Cerebellar nuclear complex (tissue), 1 donor: Measurements from ENCODE around the gene FBXO11.
A peak's percentile ranks its signal among the peaks of the same experiment; 100 is the strongest.
"Not testable (repeated sequence)": the region's sequence is repeated elsewhere in the genome, so short reads cannot be mapped to it uniquely, and the experiment has no call there.

Experiments
- DNase-seq, 2 experiments: peaks; one replicate each; lab custom pipeline; 2025; lab: John Stamatoyannopoulos, UW

Gene FBXO11

DNA sequence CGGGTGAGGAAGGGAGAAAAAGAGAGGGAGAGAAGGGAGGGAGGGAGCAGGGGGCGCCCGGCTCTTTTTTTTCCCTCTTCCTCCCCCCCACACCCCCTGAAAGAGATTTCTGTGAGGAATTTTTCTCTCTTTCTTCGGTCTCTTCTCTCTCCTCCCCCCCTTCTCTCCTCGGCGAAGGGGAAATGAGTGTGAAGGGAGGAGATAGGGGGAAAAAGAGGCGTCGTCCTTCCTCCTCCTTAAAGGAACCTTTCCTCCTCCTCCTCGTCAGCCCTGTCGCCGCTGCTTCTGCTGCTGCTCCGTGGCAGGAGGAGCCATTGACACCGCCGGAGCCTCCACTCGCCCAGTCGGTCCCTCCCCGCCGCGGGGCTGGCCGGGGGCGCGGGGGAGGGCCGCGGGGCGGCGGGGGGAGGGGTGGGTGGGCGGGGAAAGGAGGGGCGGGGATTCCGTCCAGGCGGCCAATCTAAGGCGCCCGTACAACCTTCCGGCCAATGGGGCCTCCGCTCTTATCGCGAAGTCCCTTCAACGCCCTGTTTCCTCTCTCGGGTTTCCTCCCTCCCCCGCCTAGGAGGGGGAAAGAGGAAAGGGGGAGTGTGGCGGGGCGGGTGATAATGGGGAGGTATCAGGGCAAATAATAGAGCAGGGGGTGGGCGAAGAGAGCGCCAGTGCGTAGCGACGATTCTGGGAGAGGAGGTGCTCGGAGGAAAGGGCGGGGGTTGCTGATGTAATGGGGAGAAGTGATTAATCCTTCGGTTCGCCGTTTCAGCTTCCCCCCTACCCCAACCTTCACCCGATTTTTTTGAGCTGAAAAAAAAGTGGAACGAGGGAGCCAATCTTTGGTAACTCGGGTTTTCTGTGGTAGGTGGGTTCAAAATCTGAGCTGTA lies at the start of gene FBXO11:
Gene FBXO11, minus strand, starts transcription at position 342 of the 882 bp plus-strand sequence. CDS start 778 bp downstream, outside the sequence.
- peak; percentile 79 to 87 for DNase-seq

DNA sequence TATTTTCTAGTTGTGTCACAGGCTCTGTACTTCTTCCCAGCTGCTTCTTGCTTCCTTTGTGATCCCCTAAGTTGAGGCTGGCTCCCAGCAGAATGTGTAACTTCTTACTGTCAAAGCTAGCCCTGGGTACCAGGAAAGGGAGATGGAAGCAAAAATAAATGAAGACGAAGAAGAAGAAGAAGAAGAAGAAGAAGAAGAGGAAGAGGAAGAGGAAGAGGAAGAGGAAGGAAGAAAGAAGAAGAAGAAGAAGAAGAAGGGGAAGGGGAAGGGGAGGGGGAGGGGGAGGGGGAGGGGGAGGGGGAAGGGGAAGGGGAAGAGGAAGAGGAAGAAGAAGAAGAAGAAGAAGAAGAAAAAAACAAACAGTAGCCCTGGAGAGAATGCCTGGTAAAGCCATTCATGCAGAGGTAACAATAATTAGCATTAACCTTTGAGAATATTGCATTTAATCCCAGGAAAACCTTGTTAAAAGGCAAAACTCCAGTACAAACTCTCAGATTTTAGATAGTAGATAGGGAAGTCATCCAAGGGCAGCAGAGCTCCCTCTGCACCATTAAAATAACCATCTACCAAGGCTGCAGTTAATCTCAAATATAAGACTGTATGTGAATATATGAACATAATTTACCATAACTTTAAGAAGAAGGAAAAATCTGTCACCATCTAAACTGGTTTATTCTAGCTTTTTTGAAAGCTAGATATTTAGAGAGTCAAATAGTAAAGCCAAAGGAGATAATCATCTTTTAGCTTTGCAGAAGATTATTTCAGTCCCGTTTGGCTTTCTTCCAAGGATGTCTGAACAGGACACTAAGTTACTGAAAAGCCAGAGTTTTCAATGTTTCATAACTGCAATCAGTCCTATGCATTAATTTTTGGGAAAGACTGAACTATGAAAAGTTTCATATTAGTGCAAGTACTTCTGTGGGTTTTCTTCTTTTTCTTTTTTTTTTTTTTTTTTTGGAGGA lies 44.3 kb upstream of the FBXO11 start:
- DNase-seq, result no peak

DNA sequence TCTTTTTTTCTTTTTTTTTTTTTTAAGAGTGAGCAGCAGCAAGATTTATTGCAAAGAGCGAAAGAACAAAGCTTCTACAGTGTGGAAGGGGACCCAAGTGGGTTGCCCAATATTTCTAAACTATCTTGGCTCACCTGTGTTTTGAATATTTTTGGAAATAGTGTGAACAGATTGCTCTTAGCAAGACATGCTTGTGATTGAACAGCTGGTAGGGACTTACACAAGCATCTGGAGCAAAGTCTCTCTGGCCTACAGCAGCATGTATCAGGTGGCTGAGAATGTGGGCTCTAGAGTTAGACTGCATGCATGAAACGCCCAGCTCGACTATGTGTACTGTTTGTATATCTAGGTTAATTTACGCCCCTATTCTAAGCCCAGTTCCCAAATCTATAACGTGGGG lies 40.3 kb upstream of the FBXO11 start:
- no peak for DNase-seq

DNA sequence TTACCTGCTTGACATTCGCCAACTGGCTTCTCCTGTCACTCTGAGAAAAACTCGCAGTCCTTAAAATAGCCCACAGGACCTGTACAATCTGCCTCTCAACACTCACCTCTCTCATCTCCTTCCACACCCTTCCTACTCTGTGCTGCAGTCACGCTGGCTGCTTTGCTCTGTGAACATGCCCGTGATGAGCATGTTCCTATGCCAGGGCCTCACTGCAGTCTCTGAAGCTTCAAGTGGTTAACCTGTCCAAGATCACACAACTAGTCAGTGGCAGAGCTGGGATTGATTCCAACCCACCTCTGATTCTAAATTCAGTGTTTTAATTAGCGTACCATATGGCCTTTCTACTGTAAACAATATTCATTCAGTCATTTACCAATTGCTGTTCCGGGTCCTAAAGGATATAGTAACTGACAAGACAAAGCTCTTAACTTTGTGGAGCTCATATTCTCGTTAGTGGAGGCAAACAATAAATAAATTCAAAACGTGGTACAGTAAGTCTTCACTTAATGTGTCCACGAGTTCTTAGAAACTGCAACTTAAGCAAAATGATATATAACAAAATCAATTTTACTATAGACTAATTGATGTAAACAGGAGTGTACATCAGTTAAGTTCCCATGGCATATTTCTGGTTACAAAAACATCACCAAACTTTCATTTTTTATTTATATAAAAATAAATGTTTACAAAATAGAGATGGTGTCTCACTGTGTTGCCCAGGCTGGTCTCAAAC lies 38.9 kb upstream of the FBXO11 start:
- peak in 1 of 2 experiments; percentile 39 for DNase-seq

DNA sequence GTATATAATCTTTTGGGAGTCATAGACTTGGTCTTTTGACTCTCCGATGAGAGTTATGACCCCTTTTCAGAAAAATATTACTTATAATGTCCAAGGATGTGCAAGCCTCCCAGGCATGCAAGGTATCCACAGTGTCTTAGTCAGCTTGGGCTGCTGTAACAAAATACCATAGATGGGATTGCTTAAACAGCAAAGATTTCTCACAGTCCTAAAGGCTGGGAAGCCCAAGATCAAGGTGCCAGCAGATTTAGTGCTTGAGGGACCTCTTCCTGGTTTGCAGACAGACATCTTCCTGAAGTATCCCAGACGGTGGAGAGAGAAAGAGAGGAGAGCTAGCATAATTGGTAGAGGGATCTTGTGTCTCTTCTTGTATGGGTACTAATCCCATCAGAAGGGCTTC lies 35.6 kb upstream of the FBXO11 start:
- DNase-seq, result no peak

DNA sequence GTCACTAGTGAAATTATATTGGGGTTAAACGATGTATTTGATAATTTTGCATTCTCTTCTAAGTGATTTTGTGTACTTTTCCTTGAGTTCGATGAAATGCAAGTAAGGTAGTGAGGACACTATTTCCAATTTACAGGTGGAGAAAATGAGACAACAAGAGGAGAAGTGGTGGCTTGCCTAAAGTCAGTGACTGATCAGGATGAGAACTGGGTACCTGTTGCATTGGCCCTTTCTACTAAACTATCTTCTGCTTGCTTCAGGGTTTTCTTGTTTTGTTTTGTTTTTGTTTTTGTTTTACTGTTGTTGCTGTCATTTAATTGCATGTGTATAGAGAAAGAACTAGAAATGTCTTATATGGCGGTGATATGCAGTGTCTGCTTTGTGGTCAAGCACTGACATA lies 31.4 kb upstream of the FBXO11 start:
- no peak for DNase-seq

DNA sequence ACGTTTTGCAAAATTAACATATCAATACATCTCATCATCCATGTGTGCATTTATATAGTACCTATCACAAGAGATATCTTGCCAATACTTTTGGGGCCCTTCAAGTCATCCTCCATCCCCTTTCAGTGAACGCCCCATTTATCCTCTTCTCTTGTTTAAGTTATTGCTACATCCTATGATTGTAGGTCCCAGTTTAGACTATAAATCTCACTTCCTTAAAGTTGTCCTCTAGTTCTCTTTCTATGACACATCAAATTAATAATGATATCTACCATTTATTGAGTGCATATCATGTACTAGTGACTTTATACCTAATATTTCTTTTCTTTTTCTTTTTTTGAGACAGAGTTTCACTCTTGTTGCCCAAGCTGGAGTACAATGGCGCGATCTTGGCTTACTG lies 28.8 kb upstream of the FBXO11 start:
- DNase-seq, result no peak

DNA sequence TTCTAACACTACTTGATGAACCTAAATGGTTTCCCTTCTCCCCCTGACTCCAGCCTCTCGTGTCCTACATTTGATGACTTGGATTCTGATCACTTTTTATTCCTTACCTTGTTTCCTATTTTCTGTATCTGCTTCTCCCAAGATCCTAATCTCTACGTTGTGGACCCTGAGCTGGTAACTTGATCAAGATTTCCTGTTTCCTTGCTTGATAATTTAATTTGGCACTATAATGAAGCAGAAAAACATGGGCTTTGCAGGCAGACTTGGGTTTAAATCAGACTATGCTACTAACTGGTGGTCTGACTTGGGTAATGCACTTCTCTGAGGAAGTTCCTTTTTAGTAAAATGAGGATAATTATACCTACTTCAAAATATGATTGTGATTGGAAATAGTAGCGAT lies 11.7 kb upstream of the FBXO11 start:
- no peak for DNase-seq

DNA sequence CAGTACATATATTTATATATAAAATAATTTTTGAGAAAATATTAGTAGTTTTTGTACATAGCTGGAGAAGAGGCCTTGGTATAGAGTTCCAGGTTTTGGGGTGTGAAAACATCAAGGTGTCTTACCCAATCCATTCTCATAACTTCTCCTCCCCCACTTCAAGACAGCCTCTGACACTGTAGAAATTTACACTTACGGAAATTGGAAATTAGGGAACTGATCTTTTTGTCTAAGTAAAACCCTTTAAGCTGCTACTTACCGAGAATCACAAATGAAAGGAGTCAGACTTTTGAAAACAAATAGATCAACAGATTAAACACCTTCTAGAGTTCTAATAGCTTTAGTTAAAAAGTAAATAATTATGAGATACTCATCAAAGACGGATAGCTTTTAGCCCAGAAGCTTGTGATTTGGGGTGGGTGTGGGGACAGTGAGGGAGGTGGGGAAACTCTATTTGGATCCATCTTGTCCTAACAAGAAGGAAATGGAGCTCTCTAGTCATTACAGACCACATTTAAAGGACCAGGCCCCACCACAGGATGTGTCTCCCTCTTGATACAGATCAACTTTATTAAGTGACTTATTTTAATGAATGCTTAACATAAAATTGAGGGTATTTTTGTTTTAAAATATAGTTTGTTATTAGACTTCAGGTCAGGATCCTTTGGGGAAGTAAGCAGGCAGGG lies 11.1 kb upstream of the FBXO11 start:
- no peak for DNase-seq

DNA sequence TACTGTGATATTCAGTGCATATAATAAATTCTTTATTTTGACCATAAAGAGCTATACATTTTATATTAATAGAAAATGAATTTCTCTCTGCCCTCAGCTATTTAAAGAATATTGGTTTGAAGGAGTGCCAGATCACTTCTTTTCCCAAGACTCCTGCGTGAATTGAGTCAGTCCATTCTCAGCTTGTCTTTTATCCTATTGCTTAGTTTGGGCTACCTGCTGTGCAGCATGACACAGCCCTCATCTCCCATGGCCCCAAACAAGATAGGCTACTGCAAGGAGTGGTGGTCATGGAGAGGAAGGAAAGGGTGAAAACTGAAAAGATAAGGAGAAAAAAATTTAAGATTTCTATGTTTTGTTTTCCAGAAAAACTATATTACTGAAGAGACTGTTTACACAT lies 10.1 kb upstream of the FBXO11 start:
- DNase-seq, result no peak

DNA sequence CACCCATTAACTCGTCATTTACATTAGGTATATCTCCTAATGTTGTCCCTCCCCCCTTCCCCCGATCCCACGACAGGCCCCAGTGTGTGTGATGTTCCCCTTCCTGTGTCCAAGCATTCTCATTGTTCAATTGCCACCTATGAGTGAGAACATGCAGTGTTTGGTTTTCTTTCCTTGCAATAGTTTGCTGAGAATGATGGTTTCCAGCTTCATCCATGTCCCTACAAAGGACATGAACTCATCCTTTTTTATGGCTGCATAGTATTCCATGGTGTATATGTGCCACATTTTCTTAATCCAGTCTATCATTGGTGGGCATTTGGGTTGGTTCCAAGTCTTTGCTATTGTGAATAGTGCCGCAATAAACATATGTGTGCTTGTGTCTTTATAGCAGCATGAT lies 4.4 kb upstream of the FBXO11 start:
- DNase-seq, result not testable (repeated sequence)

DNA sequence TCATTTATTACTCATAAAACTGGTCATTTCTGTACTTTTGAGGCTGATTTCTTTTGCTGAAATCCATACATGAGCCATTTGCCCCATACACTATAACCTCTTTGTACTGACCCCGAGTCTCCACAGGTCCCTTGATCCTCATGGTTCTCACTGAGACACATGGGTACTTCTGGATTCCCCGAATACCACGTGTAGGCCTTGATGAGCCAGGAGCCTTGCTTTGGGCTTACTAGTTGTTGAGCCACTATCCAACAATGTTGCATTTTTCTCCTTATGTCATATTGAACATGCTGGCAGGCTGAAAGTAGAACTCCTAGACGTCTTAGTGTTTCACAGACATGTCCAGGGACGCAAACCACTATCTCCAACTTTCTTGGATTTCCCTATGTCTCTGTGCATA lies 2.4 kb upstream of the FBXO11 start:
- DNase-seq, result no peak

DNA sequence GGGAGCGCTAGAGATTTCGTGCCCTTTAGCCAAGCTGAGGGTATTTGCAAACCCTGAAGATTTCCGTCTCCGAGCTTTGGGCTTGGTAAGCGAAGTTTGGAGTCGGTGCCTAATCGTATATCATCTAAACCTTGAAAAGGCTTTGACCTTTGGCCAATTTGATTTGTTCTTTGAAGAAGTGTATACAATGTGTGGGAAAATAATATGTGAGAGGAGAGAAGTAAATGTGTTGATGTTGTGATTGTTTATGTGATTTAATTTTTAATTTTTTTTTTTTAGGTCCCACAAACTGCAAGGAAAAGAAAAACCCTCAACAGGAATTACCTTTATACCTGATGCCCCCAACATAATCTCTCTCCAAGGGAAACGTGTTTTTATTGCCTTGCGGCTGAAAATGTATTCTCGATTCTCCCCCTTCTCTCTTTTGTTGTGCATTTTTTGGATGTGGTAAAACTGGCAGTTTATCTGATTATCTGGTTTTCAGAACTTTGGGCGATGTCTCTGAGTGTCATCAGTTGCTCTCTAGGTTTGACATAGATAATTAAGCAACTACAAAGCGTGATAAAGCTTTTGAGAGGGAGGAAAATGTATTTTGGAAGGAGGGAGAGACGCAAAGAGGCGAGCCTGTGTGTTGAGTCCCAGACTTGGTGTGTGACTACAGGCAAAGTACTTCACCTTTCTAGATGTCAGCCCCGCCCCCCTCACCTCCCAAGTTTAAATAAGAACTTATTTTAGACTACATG lies 912 bp upstream of the FBXO11 start:
- no peak for DNase-seq

DNA sequence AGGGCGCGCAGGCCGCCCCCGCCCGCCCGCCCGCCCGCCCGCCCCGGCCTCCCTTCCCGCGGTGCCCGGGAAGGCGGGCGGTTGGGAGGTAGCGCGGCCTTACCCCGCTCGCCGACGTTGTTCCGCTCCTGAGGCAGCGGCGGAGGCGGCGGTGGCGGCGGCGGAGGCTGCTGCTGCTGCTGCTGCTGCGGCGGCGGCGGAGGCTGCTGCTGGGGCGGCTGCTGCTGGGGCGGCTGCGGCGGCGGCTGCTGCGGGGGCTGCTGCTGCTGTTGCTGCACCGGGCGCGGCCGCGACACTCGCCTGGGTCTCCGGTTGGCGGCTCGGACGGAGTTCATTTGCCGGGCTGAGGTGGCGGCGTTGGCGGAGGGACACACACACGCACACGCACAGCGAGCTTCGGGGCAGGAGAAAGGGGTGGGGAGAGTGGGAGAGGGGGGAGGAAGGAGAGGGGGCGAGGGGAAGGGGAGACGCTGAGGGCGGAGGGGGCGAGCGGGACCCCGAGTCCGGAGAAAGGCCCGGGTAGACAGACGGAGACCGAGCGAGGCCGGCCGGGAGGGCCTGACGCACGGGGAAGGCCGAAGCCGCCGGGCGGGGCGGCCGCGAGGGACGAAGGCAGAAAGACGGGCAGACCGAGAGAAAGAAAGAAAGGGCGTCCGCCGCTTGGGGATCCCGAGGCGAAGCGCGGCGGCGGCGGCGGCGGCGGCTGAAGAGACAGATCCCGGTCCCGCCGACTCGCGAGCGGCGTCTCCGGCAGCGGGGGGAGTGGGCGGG lies 727 bp downstream of the FBXO11 start:
- DNase-seq, result peak in 1 of 2 experiments; percentile 27

DNA sequence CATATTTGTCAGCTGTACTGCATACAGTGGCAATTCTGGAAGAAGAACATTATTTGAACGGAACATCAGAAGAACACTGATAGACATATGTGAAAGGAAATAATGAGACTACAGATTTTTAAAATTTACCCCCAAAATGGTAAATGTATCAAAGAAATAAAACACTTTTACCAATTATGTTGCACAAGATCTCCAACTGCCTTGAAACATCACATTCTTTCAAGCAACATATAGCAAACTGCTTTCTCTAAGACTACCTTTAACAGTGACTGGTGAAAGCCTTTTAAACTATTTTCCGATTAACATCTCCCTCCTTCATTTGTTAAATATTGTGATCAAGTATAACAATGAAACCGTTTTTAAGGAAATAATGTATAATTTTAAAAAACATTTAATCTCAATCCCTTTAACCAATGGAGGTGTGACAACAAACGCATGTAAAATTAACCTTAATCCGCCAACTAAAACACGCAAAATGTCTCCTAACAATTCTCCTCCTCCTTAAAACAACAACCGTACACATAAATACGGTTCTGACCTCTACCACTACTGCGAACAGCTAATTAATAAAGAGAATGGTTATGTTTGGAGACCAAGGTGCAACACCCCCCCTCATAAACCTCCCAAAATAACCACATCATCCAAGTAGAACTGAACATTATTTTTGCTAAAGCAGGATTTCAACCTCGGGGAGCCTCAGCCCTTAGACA lies 2.4 kb downstream of the FBXO11 start:
- no peak for DNase-seq

DNA sequence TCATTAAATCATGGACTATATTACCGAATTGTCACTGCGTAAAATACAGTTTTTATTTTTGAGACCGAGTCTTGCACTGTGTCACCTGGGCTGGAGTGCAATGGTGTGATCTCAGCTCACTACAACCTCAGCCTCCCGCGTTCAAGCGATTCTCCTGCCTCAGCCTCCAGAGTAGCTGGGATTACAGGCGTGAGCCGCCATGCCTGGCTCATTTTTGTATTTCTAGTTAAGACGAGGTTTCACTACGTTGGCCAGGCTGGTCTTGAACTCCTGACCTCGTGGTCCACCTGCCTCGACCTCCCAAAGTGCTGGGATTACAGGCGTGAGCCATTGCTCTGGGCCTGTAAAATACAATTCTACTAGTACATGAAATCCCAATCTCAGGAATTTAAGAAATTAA lies 4.4 kb downstream of the FBXO11 start:
- DNase-seq, result not testable (repeated sequence)

DNA sequence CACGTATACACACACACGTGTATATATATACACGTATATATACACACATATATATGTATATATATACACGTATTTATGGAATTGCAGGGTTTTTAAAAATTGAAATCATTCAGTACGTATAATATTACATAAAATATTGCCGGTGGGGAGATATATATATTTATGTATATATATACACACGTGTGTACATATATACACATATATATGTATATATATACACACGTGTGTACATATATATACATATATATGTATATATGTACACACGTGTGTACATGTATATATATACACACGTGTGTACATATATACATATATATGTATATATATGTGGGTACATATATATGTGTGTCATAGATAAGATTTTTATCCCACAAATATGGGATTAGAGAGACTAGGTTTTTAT lies 5.4 kb downstream of the FBXO11 start:
- no peak for DNase-seq

DNA sequence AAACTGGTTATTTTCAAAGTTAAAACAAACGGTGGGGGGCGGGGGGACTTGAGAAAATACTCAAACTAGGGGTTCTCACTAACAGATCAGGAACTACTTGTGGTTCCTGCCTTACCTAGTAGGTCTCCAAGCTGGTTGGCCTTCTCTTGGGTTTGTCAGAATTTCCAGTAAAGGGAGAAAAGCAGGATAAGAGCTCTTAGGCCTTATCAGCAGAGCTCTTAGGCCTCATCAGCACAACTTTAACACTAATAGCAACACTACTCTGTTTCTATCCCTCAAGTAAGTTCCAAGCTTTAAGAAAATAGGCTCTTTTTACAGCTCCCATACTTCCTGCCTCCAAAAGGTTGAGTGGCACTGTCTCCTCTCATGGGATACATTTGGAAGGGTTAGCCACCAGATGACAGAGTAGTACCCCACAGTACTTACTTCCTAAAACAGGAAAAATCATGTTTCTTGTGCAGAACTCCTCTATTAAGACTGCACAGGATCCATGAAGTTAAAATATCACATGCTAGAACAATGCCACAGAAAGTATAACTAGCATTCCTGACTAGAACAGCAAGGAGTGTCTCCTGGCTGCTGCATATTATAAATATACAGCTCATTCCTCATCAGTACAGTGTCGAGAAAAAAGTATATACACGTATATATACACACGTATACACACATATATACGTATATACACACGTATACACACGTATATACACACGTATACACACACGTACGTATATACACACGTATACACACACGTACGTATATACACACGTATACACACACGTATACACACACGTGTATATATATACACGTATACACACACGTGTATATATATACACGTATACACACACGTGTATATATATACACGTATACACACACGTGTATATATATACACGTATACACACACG lies 6.1 kb downstream of the FBXO11 start:
- no peak for DNase-seq
